Esophagus squamous epithelium (tissue), 4 donors: ENCODE results near the gene RMDN2.
"Not testable (repeated sequence)": the region's sequence is repeated elsewhere in the genome, so short reads cannot be mapped to it uniquely, and the experiment has no call there.

Source experiments
- POLR2A ChIP-seq, 4 donors: fragments of 450-650 bp; IDR thresholded peaks; one replicate each; pipeline ENCODE4 v1.6.1; 2017; ENCODE audit warnings: antibody characterized with exemption in 4 of 4, mild to moderate bottlenecking in 4 of 4, moderate library complexity in 3 of 4
- TF ChIP-seq, protein P1 (sequence below), 6 experiments: fragments of 450-650 bp in 4 of 6; fragments of 200-600 bp in 2 of 6; sonication (generic) in 2 of 6; IDR thresholded peaks; one replicate each; pipeline ENCODE4 v1.5.1; 2016 to 2019; ENCODE audit warnings: antibody characterized with exemption in 6 of 6, mild to moderate bottlenecking in 4 of 6, moderate library complexity in 4 of 6

DNA sequence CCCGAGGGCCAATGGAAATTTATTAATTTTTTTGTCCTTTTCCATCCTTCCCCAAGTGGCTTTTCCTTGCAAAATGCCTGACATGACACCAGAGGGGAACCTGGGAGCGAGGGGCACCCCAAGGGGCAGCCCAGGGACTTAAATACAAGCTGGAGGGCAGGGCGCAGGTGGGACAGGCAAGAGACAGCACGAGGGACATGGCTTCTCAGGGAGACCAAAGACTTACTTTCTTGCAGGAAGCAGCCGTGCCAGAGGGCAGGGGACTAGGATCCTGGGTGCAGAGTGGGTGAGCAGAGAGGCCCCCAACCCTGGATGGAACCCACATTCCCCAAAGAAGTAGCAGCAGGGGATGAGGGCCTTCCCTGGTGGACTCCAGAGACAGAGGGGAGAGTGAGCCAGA is 5.3 kb downstream of the RMDN2 start:
- TF ChIP-seq, protein P1, sequence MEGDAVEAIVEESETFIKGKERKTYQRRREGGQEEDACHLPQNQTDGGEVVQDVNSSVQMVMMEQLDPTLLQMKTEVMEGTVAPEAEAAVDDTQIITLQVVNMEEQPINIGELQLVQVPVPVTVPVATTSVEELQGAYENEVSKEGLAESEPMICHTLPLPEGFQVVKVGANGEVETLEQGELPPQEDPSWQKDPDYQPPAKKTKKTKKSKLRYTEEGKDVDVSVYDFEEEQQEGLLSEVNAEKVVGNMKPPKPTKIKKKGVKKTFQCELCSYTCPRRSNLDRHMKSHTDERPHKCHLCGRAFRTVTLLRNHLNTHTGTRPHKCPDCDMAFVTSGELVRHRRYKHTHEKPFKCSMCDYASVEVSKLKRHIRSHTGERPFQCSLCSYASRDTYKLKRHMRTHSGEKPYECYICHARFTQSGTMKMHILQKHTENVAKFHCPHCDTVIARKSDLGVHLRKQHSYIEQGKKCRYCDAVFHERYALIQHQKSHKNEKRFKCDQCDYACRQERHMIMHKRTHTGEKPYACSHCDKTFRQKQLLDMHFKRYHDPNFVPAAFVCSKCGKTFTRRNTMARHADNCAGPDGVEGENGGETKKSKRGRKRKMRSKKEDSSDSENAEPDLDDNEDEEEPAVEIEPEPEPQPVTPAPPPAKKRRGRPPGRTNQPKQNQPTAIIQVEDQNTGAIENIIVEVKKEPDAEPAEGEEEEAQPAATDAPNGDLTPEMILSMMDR (IDR thresholded peaks at IDR 0.05), result not testable (repeated sequence)
- TF ChIP-seq POLR2A (IDR thresholded peaks at IDR 0.05), result not testable (repeated sequence)
